H1 (cell line): Measurements from ENCODE around the gene IGBP1. TPM values are rescaled to one million over a fixed set of nuclear protein-coding genes. Genes with fewer than 3 reads are reported as not detected.

Source experiments
- CTCF ChIA-PET: fragments of 300-600 bp; sonication (Branson Sonifier 250); formaldehyde crosslinking; loops from one replicate; lab custom pipeline; 2021; ENCODE audit not compliant: partially characterized antibody; lab: Charles Lee
- POLR2A ChIA-PET: fragments of 300-600 bp; sonication (Branson Sonifier 250); formaldehyde crosslinking; loops from one replicate; lab custom pipeline; 2021; ENCODE audit warnings: inconsistent platforms; ENCODE audit not compliant: partially characterized antibody; lab: Charles Lee
- DNase-seq, 2 experiments: peaks; one replicate each; pipeline versions ENCODE4 v3.0.0 to v3.0.0-alpha.2; 2010 to 2022; ENCODE audit warnings: low spot score in 2 of 2, low read depth in 1 of 2, mixed read lengths in 1 of 2
- FAIRE-seq: peaks from 2 replicates; lab custom pipeline; 2011; peaks lifted over from hg19 to GRCh38; lab: Jason Lieb, UNC
- H2AFZ ChIP-seq: 2 replicates; pipeline ENCODE4 v1.8.1; 2012; ENCODE audit warnings: low read length, inconsistent platforms
- H2AK5ac ChIP-seq: 2 replicates; pipeline ENCODE4 v1.6.1; 2013; ENCODE audit warnings: low read depth, low read length
- H2BK120ac ChIP-seq: replicated peaks from 2 replicates; pipeline ENCODE3; 2013; ENCODE audit warnings: low read depth, low read length, inconsistent platforms
- H2BK12ac ChIP-seq: 2 replicates; pipeline ENCODE4 v1.6.1; 2013; ENCODE audit warnings: low read depth, low read length
- H2BK15ac ChIP-seq: 2 replicates; pipeline ENCODE4 v1.6.1; 2013; ENCODE audit warnings: low read length
- H2BK20ac ChIP-seq: 2 replicates; pipeline ENCODE4 v1.6.1; 2013; ENCODE audit warnings: low read length
- H2BK5ac ChIP-seq: 2 replicates; pipeline ENCODE4 v1.6.1; 2013; ENCODE audit warnings: low read depth, low read length
- H3K14ac ChIP-seq: 2 replicates; pipeline ENCODE4 v1.6.1; 2013; ENCODE audit warnings: inconsistent platforms; ENCODE audit not compliant: insufficient read length
- H3K18ac ChIP-seq: 2 replicates; pipeline ENCODE4 v1.6.1; 2013; ENCODE audit warnings: low read length; ENCODE audit errors: extremely low read depth
- H3K23ac ChIP-seq: 2 replicates; pipeline ENCODE4 v1.6.1; 2013; ENCODE audit warnings: inconsistent platforms; ENCODE audit not compliant: insufficient read length
- H3K23me2 ChIP-seq: 2 replicates; pipeline ENCODE4 v1.6.1; 2013; ENCODE audit warnings: low read depth, low read length
- H3K27ac ChIP-seq: 2 replicates; pipeline ENCODE4 v1.6.1; 2011; ENCODE audit warnings: low read depth, low read length, inconsistent platforms
- H3K27me3 ChIP-seq, 4 experiments: replicated peaks in 1 of 4; 1 replicate in 1 of 4; 2 replicates in 3 of 4; pipeline versions ENCODE4 v1.6.1 to v1.8.1; 2011 to 2013; ENCODE audit warnings: low read length in 3 of 4, mild to moderate bottlenecking in 3 of 4, inconsistent platforms in 2 of 4, mixed read lengths in 2 of 4, moderate library complexity in 1 of 4; ENCODE audit not compliant: control insufficient read depth in 3 of 4, insufficient read depth in 3 of 4; ENCODE audit errors: extremely low read depth in 1 of 4
- H3K36me3 ChIP-seq, 4 experiments: 2 replicates each; pipeline versions ENCODE4 v1.6.1 to v1.8.1; 2011 to 2013; ENCODE audit warnings: mild to moderate bottlenecking in 4 of 4, low read length in 3 of 4, moderate library complexity in 2 of 4, control low read depth in 1 of 4, inconsistent platforms in 1 of 4; ENCODE audit not compliant: insufficient read depth in 4 of 4, control insufficient read depth in 2 of 4
- H3K4ac ChIP-seq: replicated peaks from 2 replicates; pipeline ENCODE3; 2013; ENCODE audit warnings: low read length, low read depth, mixed read lengths, inconsistent platforms; ENCODE audit not compliant: insufficient read length
- H3K4me1 ChIP-seq, 4 experiments: replicated peaks in 1 of 4; 1 replicate in 1 of 4; 2 replicates in 3 of 4; pipeline versions ENCODE4 v1.6.1 to v1.8.1; 2011 to 2013; ENCODE audit warnings: low read length in 3 of 4, inconsistent platforms in 2 of 4, mixed read lengths in 1 of 4; ENCODE audit not compliant: insufficient read depth in 4 of 4, control insufficient read depth in 3 of 4
- H3K4me2 ChIP-seq, 2 experiments: 2 replicates each; pipeline versions ENCODE4 v1.6.1 to v1.8.1; 2011 to 2013; ENCODE audit warnings: low read depth in 2 of 2, low read length in 2 of 2, control low read depth in 1 of 2, inconsistent platforms in 1 of 2, mild to moderate bottlenecking in 1 of 2; ENCODE audit not compliant: insufficient read depth in 1 of 2
- H3K4me3 ChIP-seq, 4 experiments: fragments of 200-600, 300-600 bp in 1 of 4; sonication (generic), shearing (Covaris generic), sonication (Bioruptor Twin) in 1 of 4; 2 replicates each; pipeline versions ENCODE4 v1.5.1 to v1.8.1; 2011 to 2016; ENCODE audit warnings: low read length in 4 of 4, low read depth in 3 of 4, control low read depth in 2 of 4, inconsistent platforms in 2 of 4, mild to moderate bottlenecking in 2 of 4, mixed read lengths in 1 of 4, moderate library complexity in 1 of 4; ENCODE audit not compliant: insufficient read depth in 2 of 4; ENCODE audit errors: extremely low read depth in 1 of 4
- H3K56ac ChIP-seq: replicated peaks from 2 replicates; pipeline ENCODE3; 2013; ENCODE audit warnings: low read depth, mild to moderate bottlenecking, mixed read lengths, low read length, inconsistent platforms; ENCODE audit not compliant: insufficient read length
- H3K79me1 ChIP-seq: 2 replicates; pipeline ENCODE4 v1.6.1; 2013; ENCODE audit warnings: low read depth, low read length, control low read depth
- H3K79me2 ChIP-seq, 2 experiments: 2 replicates each; pipeline versions ENCODE4 v1.6.1 to v1.8.1; 2012 to 2013; ENCODE audit warnings: low read length in 2 of 2, mild to moderate bottlenecking in 2 of 2, inconsistent platforms in 1 of 2; ENCODE audit not compliant: insufficient read depth in 2 of 2, control insufficient read depth in 1 of 2
- H3K9ac ChIP-seq, 4 experiments: replicated peaks in 1 of 4; 1 replicate in 1 of 4; 2 replicates in 3 of 4; pipeline versions ENCODE4 v1.6.1 to v1.8.1; 2011 to 2013; ENCODE audit warnings: low read depth in 3 of 4, low read length in 3 of 4, control low read depth in 2 of 4, mild to moderate bottlenecking in 2 of 4, moderate library complexity in 2 of 4, inconsistent platforms in 1 of 4; ENCODE audit errors: extremely low read depth in 1 of 4
- H3K9me3 ChIP-seq, 2 experiments: 2 replicates each; pipeline versions ENCODE4 v1.6.1 to v1.8.1; 2012 to 2013; ENCODE audit warnings: mild to moderate bottlenecking in 2 of 2, moderate library complexity in 2 of 2, control low read depth in 1 of 2, inconsistent platforms in 1 of 2, low read depth in 1 of 2, low read length in 1 of 2, mixed read lengths in 1 of 2; ENCODE audit not compliant: insufficient read depth in 2 of 2
- H4K20me1 ChIP-seq, 2 experiments: replicated peaks in 1 of 2; 2 replicates each; pipeline versions ENCODE3 to v1.8.1; 2011 to 2013; ENCODE audit warnings: inconsistent platforms in 2 of 2, low read length in 2 of 2, mild to moderate bottlenecking in 1 of 2; ENCODE audit not compliant: insufficient read depth in 2 of 2, control insufficient read depth in 1 of 2
- H4K5ac ChIP-seq: 2 replicates; pipeline ENCODE4 v1.6.1; 2013; ENCODE audit warnings: low read length, low read depth, mixed read lengths, inconsistent platforms; ENCODE audit not compliant: insufficient read length
- H4K8ac ChIP-seq: 2 replicates; pipeline ENCODE4 v1.8.0; 2013; ENCODE audit warnings: mild to moderate bottlenecking, moderate library complexity, low read length, inconsistent platforms; ENCODE audit not compliant: insufficient read depth; ENCODE audit errors: extremely low read depth
- H4K91ac ChIP-seq: replicated peaks from 2 replicates; pipeline ENCODE3; 2013; ENCODE audit warnings: low read length, mixed read lengths, inconsistent platforms; ENCODE audit not compliant: insufficient read length
- CBX5 ChIP-seq: fragments of 300-800, 300-1000 bp; sonication (generic); IDR thresholded peaks from 2 replicates; pipeline ENCODE4 v1.7.1; 2016; ENCODE audit warnings: antibody characterized with exemption, low read length, low read depth
- MAX ChIP-seq: IDR thresholded peaks from 2 replicates; pipeline ENCODE4 v1.6.1; 2012; ENCODE audit warnings: inconsistent platforms
- POU5F1 ChIP-seq: IDR thresholded peaks from 2 replicates; pipeline ENCODE4 v1.6.1; 2011; ENCODE audit warnings: low read depth, mild to moderate bottlenecking, low read length, moderate library complexity
- RBBP5 ChIP-seq: IDR thresholded peaks from 2 replicates; pipeline ENCODE4 v1.7.1; 2012; ENCODE audit warnings: low read depth, mild to moderate bottlenecking, inconsistent platforms, low read length, moderate library complexity, borderline replicate concordance
- RFX5 ChIP-seq: IDR thresholded peaks from 2 replicates; pipeline ENCODE4 v1.6.1; 2011; ENCODE audit warnings: low read depth, low read length, improper control_type of control experiment, borderline replicate concordance
- RXRA ChIP-seq: IDR thresholded peaks from 2 replicates; pipeline ENCODE4 v1.6.1; 2011; ENCODE audit warnings: low read depth, mild to moderate bottlenecking, low read length, moderate library complexity; ENCODE audit not compliant: insufficient read depth
- SRF ChIP-seq: IDR thresholded peaks from 2 replicates; pipeline ENCODE4 v1.6.1; 2011; ENCODE audit warnings: mild to moderate bottlenecking, low read depth, low read length, moderate library complexity
- TEAD4 ChIP-seq: IDR thresholded peaks from 2 replicates; pipeline ENCODE4 v1.6.1; 2012; ENCODE audit warnings: low read depth, low read length, inconsistent platforms, mixed read lengths
- polyA plus RNA-seq, 7 experiments: library from polyadenylated mRNA; depleted of rRNA in 3 of 7; stranded (reverse) in 5 of 7; unstranded in 2 of 7; fragments of >200 nt in 5 of 7; fragments of 200-250 nt in 2 of 7; gene quantifications; 1 replicate in 5 of 7; 2 replicates in 1 of 7; 4 replicates in 1 of 7; pipeline versions ENCODE4 v1.2.1 to v1.2.3, GENCODE V29; 2011 to 2013; ENCODE audit warnings: missing spikeins in 2 of 7, mixed read lengths in 2 of 7
- total RNA-seq: library from RNA; stranded (reverse); fragmentation: NEBNext Ultra II Directional; extraction: Animal tissue kit (Norgen Biotek cat#: 25700); gene quantifications from 2 replicates; pipeline ENCODE4 v1.2.1, GENCODE V29; 2021

IGBP1 gene
- total and polyA plus RNA-seq, 2 of the 8 experiments (the other 6 are each of a cell fraction or from before 2014, with no cell fraction given) = 41.3 to 45.4 TPM

GRCh38 chrX:70208479-70208878, 75.2 kb downstream of the IGBP1 start:
- no peak overlapping the region for H3K4ac ChIP-seq
- no peak overlapping the region for H2BK20ac ChIP-seq
- no peak overlapping the region for H4K8ac ChIP-seq
- no peak overlapping the region for H3K4me3 ChIP-seq
- H3K79me1 ChIP-seq = no peaks in the 10 kb centered on the region
- H2BK15ac ChIP-seq = no peak overlapping the region
- H3K27ac ChIP-seq = no peak overlapping the region
- TF ChIP-seq RBBP5 = no peak
- TF ChIP-seq MAX = no peak
- no peak for TF ChIP-seq POU5F1
- no peak for TF ChIP-seq SRF
- TF ChIP-seq RXRA = no peak
- no peak for TF ChIP-seq RFX5
- TF ChIP-seq TEAD4 = no peak
- no peak for TF ChIP-seq CBX5
- H2BK120ac ChIP-seq = no peak overlapping the region
- H4K5ac ChIP-seq = no peak overlapping the region
- H3K14ac ChIP-seq = no peak overlapping the region
- CTCF ChIA-PET = no interaction called here
- H2BK12ac ChIP-seq = no peak overlapping the region
- H3K23ac ChIP-seq = no peak overlapping the region
- no peak overlapping the region for H3K56ac ChIP-seq
- no peaks in the 10 kb centered on the region for H4K20me1 ChIP-seq
- no peak for FAIRE-seq
- H3K36me3 ChIP-seq = no peaks in the 10 kb centered on the region
- no peaks in the 10 kb centered on the region for H3K23me2 ChIP-seq
- DNase-seq = no peak
- no peaks in the 10 kb centered on the region for H3K27me3 ChIP-seq
- POLR2A ChIA-PET = no interaction called here
- H3K4me2 ChIP-seq = no peak overlapping the region
- H3K9ac ChIP-seq = no peak overlapping the region
- H3K18ac ChIP-seq = no peak overlapping the region
- H3K79me2 ChIP-seq = no peaks in the 10 kb centered on the region
- no peaks in the 10 kb centered on the region for H3K9me3 ChIP-seq
- no peak overlapping the region for H2AK5ac ChIP-seq
- no peak overlapping the region for H2AFZ ChIP-seq
- H4K91ac ChIP-seq = no peak overlapping the region
- H3K4me1 ChIP-seq = no peaks in the 10 kb centered on the region
- H2BK5ac ChIP-seq = no peak overlapping the region
